ENCODE results near the gene SRP72. TPM values are rescaled to one million over a fixed set of nuclear protein-coding genes. Genes with fewer than 3 reads are reported as not detected.

Gene SRP72
- total RNA-seq, 1 experiment from 2014 or later = 56.8 TPM

DNA sequence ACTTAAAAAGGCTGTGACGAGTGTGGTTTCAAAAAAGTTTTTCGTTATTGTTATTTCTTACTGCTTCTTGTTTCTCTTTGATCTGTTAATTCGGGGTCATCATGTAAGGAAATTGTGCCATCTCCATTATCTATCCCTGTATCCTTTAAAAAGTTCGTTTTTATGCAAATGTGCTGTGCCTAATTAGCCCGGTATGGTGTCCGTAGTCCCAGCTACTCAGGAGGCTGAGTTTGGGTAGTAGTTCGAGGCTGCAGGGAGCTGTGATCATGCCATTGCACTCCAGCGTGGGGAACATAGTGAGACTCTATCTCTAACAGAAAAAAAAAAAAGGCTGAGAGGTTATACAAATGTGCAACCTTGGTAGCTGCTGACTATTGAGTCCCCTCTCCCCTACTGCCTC, 83.2 kb downstream of the SRP72 start:
- H3K4me3 ChIP-seq (ENCODE audit: insufficient read depth, low read depth, low read length) = no peak overlapping the region

DNA sequence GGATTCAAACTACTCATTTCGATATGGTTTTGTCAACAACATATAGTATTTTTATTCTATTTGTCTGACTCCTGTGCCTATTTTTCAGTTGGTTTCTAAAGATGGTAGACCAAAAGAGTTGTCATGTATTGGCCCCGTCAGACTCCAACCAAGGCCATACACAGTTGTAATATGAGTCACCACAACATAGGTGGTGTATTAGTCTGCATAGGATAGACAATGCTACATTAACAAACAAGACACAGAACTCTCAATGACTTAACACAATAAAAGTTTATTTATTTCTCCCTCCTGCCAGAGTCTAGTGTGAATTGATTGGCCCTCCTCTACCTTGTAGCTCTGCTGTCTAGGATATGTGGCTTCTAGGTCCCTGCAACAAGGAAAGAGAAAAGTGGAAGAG, 84.1 kb downstream of the SRP72 start:
- no peaks in the 10 kb centered on the region for H3K36me3 ChIP-seq (replicated peaks; ENCODE audit: control insufficient read depth, insufficient read depth, low read length)
- no peak for DNase-seq
- H3K27me3 ChIP-seq (ENCODE audit: control insufficient read depth, insufficient read depth, low read length) = no peaks in the 10 kb centered on the region
- no peak overlapping the region for H3K4me3 ChIP-seq (ENCODE audit: insufficient read depth, low read depth, low read length)

More for the DNA sequence above, 83.2 kb downstream of the SRP72 start:
- Histone ChIP-seq H3K36me3 (replicated peaks; ENCODE audit: control insufficient read depth, insufficient read depth, low read length) (no peaks in the 10 kb centered on the region), H3K27me3 (ENCODE audit: control insufficient read depth, insufficient read depth, low read length) (no peaks in the 10 kb centered on the region)
- DNase-seq = no peak

GRCh38 chr4:56552273-56552672, 84.9 kb downstream of the SRP72 start:
- Histone ChIP-seq H3K36me3 (replicated peaks; ENCODE audit: control insufficient read depth, insufficient read depth, low read length) (no peaks in the 10 kb centered on the region), H3K27me3 (ENCODE audit: control insufficient read depth, insufficient read depth, low read length) (no peaks in the 10 kb centered on the region), H3K4me3 (ENCODE audit: insufficient read depth, low read depth, low read length) (no peak overlapping the region)
- DNase-seq = no peak

Other genes with a start within 250 kb of the SRP72 start
- 11.4 and 16.5 TPM in 2 replicates for gene AASDH, start 80.1 kb upstream of the SRP72 start, total RNA-seq (2014; rRNA removed; shearing (Covaris generic))
- gene PPAT, start 32.0 kb upstream of the SRP72 start, total RNA-seq (2014; rRNA removed; shearing (Covaris generic)) = 68.5 and 92.7 TPM in 2 replicates
- gene PAICS, start 31.4 kb upstream of the SRP72 start, total RNA-seq (2014; rRNA removed; shearing (Covaris generic)) = 192 and 207 TPM in 2 replicates
- gene ARL9, start 38.2 kb downstream of the SRP72 start, total RNA-seq (2014; rRNA removed; shearing (Covaris generic)) = not detected in 2 replicates
- gene HOPX, start 213.7 kb downstream of the SRP72 start, total RNA-seq (2014; rRNA removed; shearing (Covaris generic)) = not detected in 2 replicates